Embryonic facial prominence (tissue), 1 donor: ENCODE results near the gene FAM107A.
A peak's percentile ranks its signal among the peaks of the same experiment; 100 is the strongest.

Source experiments
- DNase-seq: peaks from one replicate; pipeline ENCODE4 v3.0.0-alpha.2; 2016; ENCODE audit errors: extremely low spot score

Gene FAM107A

GRCh38 chr3:58591517-58592510, 14.6 kb upstream of the FAM107A start:
- DNase-seq: no peak

- DNase-seq: no peak
Measured at GRCh38 chr3:58588030-58588614, 10.9 kb upstream of the FAM107A start.

GRCh38 chr3:58586776-58587192, 9.6 kb upstream of the FAM107A start:
- no peak for DNase-seq

GRCh38 chr3:58585994-58586393, 8.8 kb upstream of the FAM107A start:
- DNase-seq: no peak

- peak; percentile 52 for DNase-seq
Measured at GRCh38 chr3:58585005-58585786, 8.0 kb upstream of the FAM107A start.

GRCh38 chr3:58584690-58585004, 7.5 kb upstream of the FAM107A start:
- no peak for DNase-seq

- peak; percentile 83 for DNase-seq
Measured at GRCh38 chr3:58581328-58582091, 4.3 kb upstream of the FAM107A start.

GRCh38 chr3:58580826-58581327, 3.7 kb upstream of the FAM107A start:
- DNase-seq: no peak

- no peak for DNase-seq
Measured at GRCh38 chr3:58578873-58579272, 1.7 kb upstream of the FAM107A start.

GRCh38 chr3:58576716-58577115, 475 bp downstream of the FAM107A start:
- DNase-seq: no peak

GRCh38 chr3:58575971-58576652, 1.1 kb downstream of the FAM107A start:
- DNase-seq: no peak

- DNase-seq: no peak
Measured at GRCh38 chr3:58574682-58575081, 2.5 kb downstream of the FAM107A start.

- DNase-seq: no peak
Measured at GRCh38 chr3:58574106-58574505, 3.1 kb downstream of the FAM107A start.

- DNase-seq: no peak
Measured at GRCh38 chr3:58573640-58574039, 3.6 kb downstream of the FAM107A start.

GRCh38 chr3:58572634-58573230, 4.5 kb downstream of the FAM107A start:
- DNase-seq: no peak

- DNase-seq: no peak
Measured at GRCh38 chr3:58572013-58572633, 5.1 kb downstream of the FAM107A start.

GRCh38 chr3:58570851-58571250, 6.3 kb downstream of the FAM107A start:
- no peak for DNase-seq

GRCh38 chr3:58569287-58570001, 7.7 kb downstream of the FAM107A start:
- no peak for DNase-seq

GRCh38 chr3:58568572-58569286, 8.5 kb downstream of the FAM107A start:
- DNase-seq: no peak
